NCI-H774 (cell line): Measurements from ENCODE around the gene PPARA.
A peak's percentile ranks its signal among the peaks of the same experiment; 100 is the strongest.
"Not testable (repeated sequence)": the region's sequence is repeated elsewhere in the genome, so short reads cannot be mapped to it uniquely, and the experiment has no call there.

Experiments
- DNase-seq: peaks from one replicate; lab custom pipeline; 2025; lab: John Stamatoyannopoulos, UW

Gene PPARA

GRCh38 chr22:46246178-46246577 is 95.9 kb downstream of the PPARA start:
- no peak for DNase-seq

GRCh38 chr22:46247443-46247975 is 97.2 kb downstream of the PPARA start:
- no peak for DNase-seq

- DNase-seq: peak; percentile 61
Measured at GRCh38 chr22:46250035-46250782, 99.9 kb downstream of the PPARA start, which contains the start of gene CDPF1. TSS of gene CDPF1 (minus strand) at chr22:46250293. CDS start at chr22:46248284, 2,009 bp downstream.

GRCh38 chr22:46250783-46251125 is 100.4 kb downstream of the PPARA start:
- DNase-seq: no peak

- no peak for DNase-seq
Measured at GRCh38 chr22:46251266-46251665, 100.9 kb downstream of the PPARA start.

GRCh38 chr22:46251816-46252380 is 101.6 kb downstream of the PPARA start:
- no peak for DNase-seq

- DNase-seq: no peak
Measured at GRCh38 chr22:46256358-46256958, 106.1 kb downstream of the PPARA start.

- DNase-seq: no peak
Measured at GRCh38 chr22:46259374-46259773, 109.0 kb downstream of the PPARA start.

- DNase-seq: no peak
Measured at GRCh38 chr22:46260038-46260437, 109.7 kb downstream of the PPARA start.

GRCh38 chr22:46262449-46263215 is 112.3 kb downstream of the PPARA start:
- DNase-seq: no peak

GRCh38 chr22:46263216-46263590 is 112.9 kb downstream of the PPARA start, which contains the start of gene PKDREJ:
TSS of gene PKDREJ (minus strand) at chr22:46263343. CDS start at chr22:46263322, 21 bp downstream.
- no peak for DNase-seq

- DNase-seq: not testable (repeated sequence)
Measured at GRCh38 chr22:46264520-46264919, 114.2 kb downstream of the PPARA start.

GRCh38 chr22:46265627-46266026 is 115.3 kb downstream of the PPARA start:
- DNase-seq: not testable (repeated sequence)

- peak; percentile 31 for DNase-seq
Measured at GRCh38 chr22:46267431-46268279, 117.3 kb downstream of the PPARA start, which contains the start of gene TTC38. TSS of gene TTC38 (plus strand) at chr22:46268008. CDS start at chr22:46268040, 32 bp downstream.

- DNase-seq: no peak
Measured at GRCh38 chr22:46269564-46269963, 119.2 kb downstream of the PPARA start.

GRCh38 chr22:46272196-46272595 is 121.9 kb downstream of the PPARA start:
- DNase-seq: no peak

- DNase-seq: no peak
Measured at GRCh38 chr22:46272762-46273431, 122.6 kb downstream of the PPARA start.

- DNase-seq: no peak
Measured at GRCh38 chr22:46273432-46274148, 123.3 kb downstream of the PPARA start.

- DNase-seq: no peak
Measured at GRCh38 chr22:46274381-46274780, 124.1 kb downstream of the PPARA start.
